Measurements from ENCODE around the gene ANKRD16. TPM values are rescaled to one million over a fixed set of nuclear protein-coding genes. Genes with fewer than 3 reads are reported as not detected.

The ANKRD16 gene
- total and polyA plus RNA-seq, 2 of the 13 experiments (the other 11 are each of a cell fraction or from before 2014, with no cell fraction given), result 8.0 to 11.4 TPM

- no TSS peak for BruUV-seq (replicated peaks)
- H4K20me1 ChIP-seq (ENCODE audit: insufficient read depth, low read length), result no peaks in the 10 kb centered on the region
- H3K4me3 ChIP-seq (replicated peaks in 1 of 3; ENCODE audit: insufficient read depth in 1 of 3, low read depth in 2 of 3, low read length in 3 of 3), result no peak overlapping the region
- no peak overlapping the region for H2AFZ ChIP-seq (ENCODE audit: low read length)
- no peak for FAIRE-seq
- WGBS (ENCODE audit: low lambda C conversion rate), result 73% methylated on average over 14 of the region's 14 CpGs
- H3K4me2 ChIP-seq (ENCODE audit: low read depth, low read length), result no peak overlapping the region
- no peak overlapping the region for H3K27ac ChIP-seq (ENCODE audit: extremely low read length, insufficient read depth, low read length)
- no peaks in the 10 kb centered on the region for H3K79me2 ChIP-seq (ENCODE audit: insufficient read depth, low read length)
- H3K9ac ChIP-seq (ENCODE audit: insufficient read depth, low read depth, low read length), result no peak overlapping the region
- no peak for DNase-seq (ENCODE audit: low spot score)
- in situ Hi-C loops (cut with HindIII; ENCODE audit: extremely low pct_ligation_motif_present, low pct_unique_long_range_greater_than_20kb) (no loop called here), intact Hi-C loops (cut with micrococcal nuclease; ENCODE audit: unreplicated experiment) (no loop called here)
- ChIA-PET POLR2A (interaction anchor here (2.7 kb wide), 1 partner anchor 28 kb away, joined by 23 read pairs; the partner anchor contains the start of gene GDI2), CTCF (ENCODE audit: low intra/inter-chr PET ratio, low total read pairs) (no interaction called here)
- peaks cover 63% of the 10 kb centered on the region for H3K4me1 ChIP-seq (ENCODE audit: insufficient read depth, low read length)
- ATAC-seq, result no peak
- no peaks in the 10 kb centered on the region; a peak in 1 of 5 replicates for H3K27me3 ChIP-seq (ENCODE audit: control insufficient read depth in 1 of 2, insufficient read depth in 2 of 2, low read length in 2 of 2)
- no peaks in the 10 kb centered on the region for H3K36me3 ChIP-seq (replicated peaks in 1 of 2; ENCODE audit: control insufficient read depth in 1 of 2, insufficient read depth in 2 of 2, low read length in 2 of 2)
- H3K9me3 ChIP-seq (ENCODE audit: low read length), result no peaks in the 10 kb centered on the region
- TF ChIP-seq SATB2 (CRISPR knock-in tag; IDR thresholded peaks at IDR 0.05), result no peak
- no peak for TF ChIP-seq THAP9 (CRISPR knock-in tag; IDR thresholded peaks at IDR 0.05; ENCODE audit: borderline replicate concordance)
- no peak for TF ChIP-seq CREB3 (CRISPR knock-in tag; IDR thresholded peaks at IDR 0.05)
- no peak for TF ChIP-seq ZGPAT (CRISPR knock-in tag; IDR thresholded peaks at IDR 0.05)
- no peak for TF ChIP-seq ZNF652 (CRISPR knock-in tag; IDR thresholded peaks at IDR 0.05; ENCODE audit: borderline replicate concordance, low read depth)
- TF ChIP-seq ZKSCAN5 (CRISPR knock-in tag; IDR thresholded peaks at IDR 0.05), result no peak
- no peak for TF ChIP-seq LBX2 (CRISPR knock-in tag; IDR thresholded peaks at IDR 0.05; ENCODE audit: borderline replicate concordance)
- no peak for TF ChIP-seq PITX1 (CRISPR knock-in tag; IDR thresholded peaks at IDR 0.05)
- TF ChIP-seq SMARCE1 (IDR thresholded peaks at IDR 0.05; ENCODE audit: borderline replicate concordance), result no peak
- no peak for TF ChIP-seq NPAS2 (CRISPR knock-in tag; IDR thresholded peaks at IDR 0.05; ENCODE audit: borderline replicate concordance)
- TF ChIP-seq YY1 (IDR thresholded peaks at IDR 0.05; ENCODE audit: insufficient read depth, insufficient replicate concordance, low read depth, low read length), result no peak
- no peak for TF ChIP-seq ZNF558 (CRISPR knock-in tag; IDR thresholded peaks at IDR 0.05; ENCODE audit: borderline replicate concordance)
- TF ChIP-seq NR2F1 (CRISPR knock-in tag; IDR thresholded peaks at IDR 0.05), result no peak
- no peak for TF ChIP-seq ZNF557 (CRISPR knock-in tag; IDR thresholded peaks at IDR 0.05)
- TF ChIP-seq FOXC1 (CRISPR knock-in tag; IDR thresholded peaks at IDR 0.05; ENCODE audit: borderline replicate concordance), result no peak
Observed at GRCh38 chr10:5841965-5842364, 47.7 kb downstream of the ANKRD16 start.
